Measurements from ENCODE around the gene CLN6.

Gene CLN6

GRCh38 chr15:68197170-68197492, 32.4 kb downstream of the CLN6 start:
- peaks cover 16% of the 10 kb centered on the region for H3K36me3 ChIP-seq (ENCODE audit: control insufficient read depth, insufficient read depth, low read length)
- H3K27ac ChIP-seq (ENCODE audit: low read depth, low read length), result no peak overlapping the region

GRCh38 chr15:68196445-68197169, 32.9 kb downstream of the CLN6 start:
- Histone ChIP-seq H3K4me1 (ENCODE audit: control insufficient read depth, insufficient read depth, low read length) (peaks cover 23% of the 10 kb centered on the region), H3K4me3 (ENCODE audit: low read depth, low read length) (no peak overlapping the region), H3K9ac (ENCODE audit: low read length) (no peak overlapping the region), H3K9me3 (ENCODE audit: control insufficient read depth, insufficient read depth, low read depth, low read length) (no peaks in the 10 kb centered on the region), H3K36me3 (ENCODE audit: control insufficient read depth, insufficient read depth, low read length) (peaks cover 16% of the 10 kb centered on the region), H3K27ac (ENCODE audit: low read depth, low read length) (no peak overlapping the region), H3K27me3 (ENCODE audit: control insufficient read depth, insufficient read depth, low read length) (no peaks in the 10 kb centered on the region)

More at GRCh38 chr15:68197170-68197492, 32.4 kb downstream of the CLN6 start:
- no peaks in the 10 kb centered on the region for H3K27me3 ChIP-seq (ENCODE audit: control insufficient read depth, insufficient read depth, low read length)
- no peak overlapping the region for H3K9ac ChIP-seq (ENCODE audit: low read length)
- H3K9me3 ChIP-seq (ENCODE audit: control insufficient read depth, insufficient read depth, low read depth, low read length), result no peaks in the 10 kb centered on the region
- peaks cover 25% of the 10 kb centered on the region for H3K4me1 ChIP-seq (ENCODE audit: control insufficient read depth, insufficient read depth, low read length)
- H3K4me3 ChIP-seq (ENCODE audit: low read depth, low read length), result no peak overlapping the region

GRCh38 chr15:68195336-68196112, 34.0 kb downstream of the CLN6 start:
- H3K36me3 ChIP-seq (ENCODE audit: control insufficient read depth, insufficient read depth, low read length), result peaks cover 16% of the 10 kb centered on the region
- no peak overlapping the region for H3K27ac ChIP-seq (ENCODE audit: low read depth, low read length)
- H3K9ac ChIP-seq (ENCODE audit: low read length), result no peak overlapping the region
- peaks cover 21% of the 10 kb centered on the region; the same call in 1 of the 2 replicates for H3K4me1 ChIP-seq (ENCODE audit: control insufficient read depth, insufficient read depth, low read length)
- no peaks in the 10 kb centered on the region for H3K9me3 ChIP-seq (ENCODE audit: control insufficient read depth, insufficient read depth, low read depth, low read length)
- H3K27me3 ChIP-seq (ENCODE audit: control insufficient read depth, insufficient read depth, low read length), result no peaks in the 10 kb centered on the region
- H3K4me3 ChIP-seq (ENCODE audit: low read depth, low read length), result no peak overlapping the region

GRCh38 chr15:68192804-68193486, 36.6 kb downstream of the CLN6 start:
- peaks cover 29% of the 10 kb centered on the region for H3K36me3 ChIP-seq (ENCODE audit: control insufficient read depth, insufficient read depth, low read length)

GRCh38 chr15:68192117-68192516, 37.4 kb downstream of the CLN6 start:
- no peaks in the 10 kb centered on the region for H3K9me3 ChIP-seq (ENCODE audit: control insufficient read depth, insufficient read depth, low read depth, low read length)
- no peak overlapping the region for H3K9ac ChIP-seq (ENCODE audit: low read length)
- H3K4me3 ChIP-seq (ENCODE audit: low read depth, low read length), result no peak overlapping the region
- peaks cover 36% of the 10 kb centered on the region for H3K36me3 ChIP-seq (ENCODE audit: control insufficient read depth, insufficient read depth, low read length)
- H3K4me1 ChIP-seq (ENCODE audit: control insufficient read depth, insufficient read depth, low read length), result 0 out of 2 replicates have a peak, but pooled peaks cover 11% of the 10 kb centered on the region
- H3K27ac ChIP-seq (ENCODE audit: low read depth, low read length), result no peak overlapping the region
- no peaks in the 10 kb centered on the region for H3K27me3 ChIP-seq (ENCODE audit: control insufficient read depth, insufficient read depth, low read length)

More at GRCh38 chr15:68192804-68193486, 36.6 kb downstream of the CLN6 start:
- H3K9me3 ChIP-seq (ENCODE audit: control insufficient read depth, insufficient read depth, low read depth, low read length), result no peaks in the 10 kb centered on the region
- H3K4me1 ChIP-seq (ENCODE audit: control insufficient read depth, insufficient read depth, low read length), result 0 out of 2 replicates have a peak, but pooled peaks cover 11% of the 10 kb centered on the region
- H3K27ac ChIP-seq (ENCODE audit: low read depth, low read length), result no peak overlapping the region
- no peaks in the 10 kb centered on the region for H3K27me3 ChIP-seq (ENCODE audit: control insufficient read depth, insufficient read depth, low read length)
- H3K9ac ChIP-seq (ENCODE audit: low read length), result no peak overlapping the region
- H3K4me3 ChIP-seq (ENCODE audit: low read depth, low read length), result no peak overlapping the region

GRCh38 chr15:68191555-68191954, 38.0 kb downstream of the CLN6 start:
- Histone ChIP-seq H3K9me3 (ENCODE audit: control insufficient read depth, insufficient read depth, low read depth, low read length) (no peaks in the 10 kb centered on the region), H3K9ac (ENCODE audit: low read length) (no peak overlapping the region), H3K4me1 (ENCODE audit: control insufficient read depth, insufficient read depth, low read length) (0 out of 2 replicates have a peak, but pooled peaks cover 11% of the 10 kb centered on the region), H3K27me3 (ENCODE audit: control insufficient read depth, insufficient read depth, low read length) (no peaks in the 10 kb centered on the region), H3K4me3 (ENCODE audit: low read depth, low read length) (no peak overlapping the region), H3K27ac (ENCODE audit: low read depth, low read length) (no peak overlapping the region), H3K36me3 (ENCODE audit: control insufficient read depth, insufficient read depth, low read length) (peaks cover 41% of the 10 kb centered on the region)

- Histone ChIP-seq H3K9ac (ENCODE audit: low read length) (no peak overlapping the region), H3K36me3 (ENCODE audit: control insufficient read depth, insufficient read depth, low read length) (peaks cover 54% of the 10 kb centered on the region), H3K4me3 (ENCODE audit: low read depth, low read length) (no peak overlapping the region), H3K4me1 (ENCODE audit: control insufficient read depth, insufficient read depth, low read length) (0 out of 2 replicates have a peak, but pooled peaks cover 11% of the 10 kb centered on the region), H3K27me3 (ENCODE audit: control insufficient read depth, insufficient read depth, low read length) (no peaks in the 10 kb centered on the region), H3K27ac (ENCODE audit: low read depth, low read length) (no peak overlapping the region), H3K9me3 (ENCODE audit: control insufficient read depth, insufficient read depth, low read depth, low read length) (no peaks in the 10 kb centered on the region)
These were observed 39.5 kb downstream of the CLN6 start for GRCh38 chr15:68190048-68190447.

- no peak overlapping the region for H3K9ac ChIP-seq (ENCODE audit: low read length)
- H3K4me3 ChIP-seq (ENCODE audit: low read depth, low read length), result no peak overlapping the region
- H3K27ac ChIP-seq (ENCODE audit: low read depth, low read length), result no peak overlapping the region
- no peaks in the 10 kb centered on the region for H3K9me3 ChIP-seq (ENCODE audit: control insufficient read depth, insufficient read depth, low read depth, low read length)
- no peaks in the 10 kb centered on the region for H3K27me3 ChIP-seq (ENCODE audit: control insufficient read depth, insufficient read depth, low read length)
- 0 out of 2 replicates have a peak, but pooled peaks cover 11% of the 10 kb centered on the region for H3K4me1 ChIP-seq (ENCODE audit: control insufficient read depth, insufficient read depth, low read length)
- H3K36me3 ChIP-seq (ENCODE audit: control insufficient read depth, insufficient read depth, low read length), result peaks cover 67% of the 10 kb centered on the region
These were observed 40.9 kb downstream of the CLN6 start for GRCh38 chr15:68188647-68189046.

- Histone ChIP-seq H3K27me3 (ENCODE audit: control insufficient read depth, insufficient read depth, low read length) (no peaks in the 10 kb centered on the region), H3K36me3 (ENCODE audit: control insufficient read depth, insufficient read depth, low read length) (peaks cover 66% of the 10 kb centered on the region), H3K9me3 (ENCODE audit: control insufficient read depth, insufficient read depth, low read depth, low read length) (no peaks in the 10 kb centered on the region), H3K9ac (ENCODE audit: low read length) (no peak overlapping the region), H3K4me1 (ENCODE audit: control insufficient read depth, insufficient read depth, low read length) (0 out of 2 replicates have a peak, but pooled peaks cover 11% of the 10 kb centered on the region), H3K4me3 (ENCODE audit: low read depth, low read length) (no peak overlapping the region), H3K27ac (ENCODE audit: low read depth, low read length) (no peak overlapping the region)
These were observed 42.0 kb downstream of the CLN6 start for GRCh38 chr15:68187559-68187958.

- no peak overlapping the region for H3K9ac ChIP-seq (ENCODE audit: low read length)
- no peaks in the 10 kb centered on the region for H3K27me3 ChIP-seq (ENCODE audit: control insufficient read depth, insufficient read depth, low read length)
- H3K4me3 ChIP-seq (ENCODE audit: low read depth, low read length), result no peak overlapping the region
- no peak overlapping the region for H3K27ac ChIP-seq (ENCODE audit: low read depth, low read length)
- H3K9me3 ChIP-seq (ENCODE audit: control insufficient read depth, insufficient read depth, low read depth, low read length), result no peaks in the 10 kb centered on the region
- H3K36me3 ChIP-seq (ENCODE audit: control insufficient read depth, insufficient read depth, low read length), result peaks cover 66% of the 10 kb centered on the region
- H3K4me1 ChIP-seq (ENCODE audit: control insufficient read depth, insufficient read depth, low read length), result 0 out of 2 replicates have a peak, but pooled peaks cover 10% of the 10 kb centered on the region
These were observed 42.7 kb downstream of the CLN6 start for GRCh38 chr15:68186671-68187397.
